Glomerular endothelial cell (primary cell): ENCODE data around the gene DAB2IP. TPM values are rescaled to one million over a fixed set of nuclear protein-coding genes. Genes with fewer than 3 reads are reported as not detected.

Source experiments
- DNase-seq: peaks from one replicate; pipeline ENCODE4 v3.0.0-alpha.2; 2011; ENCODE audit warnings: low read depth, low spot score; ENCODE audit errors: extremely low read depth
- total RNA-seq: library from RNA; depleted of rRNA; stranded (reverse); fragments of >200 nt; gene quantifications from 2 replicates; pipeline ENCODE4 v1.2.3, GENCODE V29; 2015

The DAB2IP gene
- total RNA-seq, 1 donor from 2014 or later = 65.8 TPM

DNA sequence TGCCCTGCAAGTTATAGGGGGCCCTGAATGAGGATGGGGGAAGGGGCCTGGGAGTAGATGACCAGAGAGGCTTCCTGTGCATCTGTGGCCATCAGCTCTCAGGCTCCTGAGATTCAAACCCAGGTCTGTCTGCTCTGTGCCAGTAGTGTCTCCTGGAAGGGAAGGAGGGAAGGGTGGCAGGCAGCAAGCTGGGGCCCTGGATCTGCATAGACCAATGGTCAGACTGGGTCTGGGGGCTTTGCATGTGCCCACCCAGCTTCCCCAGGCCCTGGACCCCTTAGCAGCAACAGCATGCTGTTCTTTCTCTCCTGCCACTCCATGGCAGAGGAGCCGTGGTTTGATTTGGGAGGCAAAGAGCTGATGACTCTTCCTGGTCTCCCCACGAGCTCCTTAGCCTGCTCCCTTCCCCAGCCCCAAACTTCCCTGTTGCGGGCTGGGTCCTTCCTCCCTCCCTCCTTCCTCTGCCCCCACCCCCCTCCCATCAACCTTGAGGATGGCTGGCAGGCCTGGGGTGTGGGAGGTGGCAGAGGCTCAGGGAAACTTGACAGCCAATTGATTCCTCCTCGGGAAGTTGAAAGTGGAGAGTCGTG, 31.6 kb downstream of the DAB2IP start:
- DNase-seq = no peak

DNA sequence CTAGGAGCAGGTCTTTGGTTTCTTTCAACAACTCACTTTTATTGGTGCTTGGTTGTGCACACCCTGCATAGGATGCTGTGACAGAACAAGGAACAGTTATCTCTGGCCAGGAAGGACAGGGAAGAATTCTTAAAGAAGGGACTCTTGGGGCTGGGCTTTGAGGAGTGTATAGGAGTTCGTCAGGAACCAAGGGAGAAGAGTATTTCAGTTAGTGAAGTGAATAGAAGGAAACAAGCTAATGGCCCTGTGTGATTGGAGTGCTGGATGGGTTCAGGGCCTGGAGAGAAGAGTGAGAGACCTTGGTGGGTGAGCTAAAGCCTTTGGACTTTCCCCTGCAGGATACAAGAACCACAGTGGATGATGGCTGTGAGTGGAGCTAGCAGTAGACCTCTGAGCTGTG, 32.2 kb downstream of the DAB2IP start:
- DNase-seq = no peak

DNA sequence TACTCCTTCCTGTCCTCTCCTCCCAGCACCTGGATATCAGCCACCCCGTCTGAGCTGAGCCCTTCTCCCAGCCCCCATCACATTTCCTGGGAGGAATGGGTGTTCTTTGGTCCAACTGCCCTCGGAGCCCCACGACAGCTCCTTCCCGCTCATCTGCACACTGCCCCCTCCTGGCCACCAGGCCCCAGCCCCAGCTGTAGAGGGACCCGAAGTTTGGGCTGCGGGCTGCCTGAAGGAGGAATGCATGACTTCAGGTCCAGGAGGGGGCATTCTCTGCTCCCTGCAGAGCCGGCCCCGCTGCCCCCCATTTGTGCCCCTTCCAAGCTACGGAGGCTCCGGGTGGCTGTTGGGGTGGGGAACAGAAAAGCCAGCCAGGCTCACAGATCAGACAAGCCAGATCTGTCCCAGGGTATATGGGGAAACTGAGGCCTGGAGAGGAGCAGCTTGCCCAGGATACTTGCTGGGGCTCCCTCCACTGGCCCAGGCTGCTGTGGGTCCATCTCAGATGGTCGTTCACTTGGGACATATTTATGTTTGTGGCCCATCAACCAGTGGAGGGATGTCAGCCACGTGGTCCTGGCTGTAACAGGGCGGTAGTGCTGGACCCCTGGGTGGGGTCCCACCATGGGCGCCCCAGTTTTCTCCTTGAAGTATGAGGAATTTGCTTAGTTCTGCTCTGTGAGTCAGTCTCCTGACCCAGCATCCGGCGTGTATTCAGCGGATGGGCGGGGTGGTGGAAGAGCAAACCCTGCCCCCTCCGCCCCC, 33.1 kb downstream of the DAB2IP start:
- no peak for DNase-seq

DNA sequence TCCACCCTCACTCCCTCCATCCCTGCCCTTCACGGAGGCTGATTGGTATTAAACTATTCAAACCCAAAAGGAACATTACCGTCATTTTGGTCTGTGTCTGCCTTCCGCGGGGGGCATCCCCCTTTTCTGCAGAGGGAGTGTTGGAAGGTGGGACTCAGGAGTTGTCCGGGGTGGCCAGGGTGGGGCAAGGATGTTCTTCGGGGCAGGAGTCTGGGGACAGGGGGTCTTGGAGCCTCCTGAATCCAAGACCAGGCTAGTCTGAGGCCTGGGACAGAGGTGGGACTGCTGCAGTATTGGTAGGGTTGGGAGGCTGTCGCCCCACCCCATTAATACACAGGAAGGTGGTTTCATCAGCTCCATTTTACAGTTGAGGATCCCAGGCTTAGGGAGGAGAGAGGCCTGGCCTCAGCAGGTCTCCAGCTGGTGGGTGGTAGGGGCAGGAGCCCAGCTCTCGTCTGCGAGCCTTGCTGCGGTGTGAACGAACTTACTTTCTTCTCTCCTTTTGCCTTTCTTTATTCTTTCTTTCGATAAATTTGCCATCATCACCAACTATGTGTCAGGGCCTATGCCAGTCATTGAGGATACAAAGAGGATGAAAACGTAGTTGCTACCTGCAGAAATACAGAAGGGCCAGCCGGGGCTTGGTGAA, 33.8 kb downstream of the DAB2IP start:
- DNase-seq = no peak

DNA sequence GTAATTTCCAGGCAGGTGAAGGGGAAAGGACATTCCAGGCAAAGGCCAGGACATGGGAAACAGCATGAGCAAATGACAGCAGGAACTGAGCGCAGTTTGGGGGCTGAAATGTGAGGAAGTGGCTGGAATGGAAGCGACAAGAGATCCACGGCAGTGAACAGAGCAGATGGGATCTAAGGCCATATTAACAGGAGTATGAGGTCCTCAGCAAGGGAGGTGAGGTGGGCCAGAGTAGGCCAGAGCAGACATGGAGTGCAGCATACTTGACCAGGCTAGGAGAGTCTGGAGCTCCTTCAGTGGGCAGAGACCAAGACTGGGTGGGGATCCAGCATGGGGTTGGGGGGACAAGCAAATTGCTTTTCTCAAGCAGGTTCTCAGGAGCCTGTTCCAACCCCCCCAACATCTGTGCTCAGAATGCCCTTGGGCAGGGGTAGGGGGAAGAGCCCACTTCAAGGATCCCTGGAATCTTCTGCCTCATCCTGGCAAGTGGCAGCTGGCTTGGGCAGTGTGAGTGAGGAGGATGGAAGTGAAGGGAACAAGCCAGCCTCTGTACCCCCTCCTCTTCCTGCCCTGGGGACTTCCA, 34.5 kb downstream of the DAB2IP start:
- DNase-seq = no peak

DNA sequence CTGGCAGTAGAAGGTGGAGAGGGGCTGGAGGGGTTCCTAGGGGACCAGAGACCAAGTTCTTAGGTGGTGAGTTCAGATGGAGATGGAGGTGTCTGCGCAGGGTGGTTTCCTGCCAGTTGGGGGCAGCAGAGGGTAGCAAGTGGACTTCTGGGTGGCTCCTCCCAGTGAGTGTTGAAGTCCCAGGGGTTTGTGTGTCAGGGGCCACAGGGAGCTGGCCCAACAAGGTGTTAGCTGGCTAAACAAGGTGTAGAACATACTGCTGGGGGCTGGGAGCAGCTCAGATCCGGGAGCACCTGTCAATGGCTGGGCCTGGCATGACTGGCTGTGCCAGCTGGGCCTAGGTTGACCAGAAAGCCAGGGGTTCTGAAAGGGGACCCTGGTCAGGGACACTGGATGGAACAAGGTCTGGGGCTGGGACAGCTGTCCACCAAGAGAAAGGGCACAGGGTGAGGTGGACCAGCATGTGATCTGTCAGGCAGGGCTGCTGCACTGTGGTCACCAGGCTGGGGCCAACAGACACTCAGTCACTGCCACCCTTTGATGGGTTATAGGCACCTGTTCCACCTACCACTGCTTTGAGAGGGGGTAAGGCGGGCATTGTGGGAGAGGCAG, 35.6 kb downstream of the DAB2IP start:
- DNase-seq = no peak

DNA sequence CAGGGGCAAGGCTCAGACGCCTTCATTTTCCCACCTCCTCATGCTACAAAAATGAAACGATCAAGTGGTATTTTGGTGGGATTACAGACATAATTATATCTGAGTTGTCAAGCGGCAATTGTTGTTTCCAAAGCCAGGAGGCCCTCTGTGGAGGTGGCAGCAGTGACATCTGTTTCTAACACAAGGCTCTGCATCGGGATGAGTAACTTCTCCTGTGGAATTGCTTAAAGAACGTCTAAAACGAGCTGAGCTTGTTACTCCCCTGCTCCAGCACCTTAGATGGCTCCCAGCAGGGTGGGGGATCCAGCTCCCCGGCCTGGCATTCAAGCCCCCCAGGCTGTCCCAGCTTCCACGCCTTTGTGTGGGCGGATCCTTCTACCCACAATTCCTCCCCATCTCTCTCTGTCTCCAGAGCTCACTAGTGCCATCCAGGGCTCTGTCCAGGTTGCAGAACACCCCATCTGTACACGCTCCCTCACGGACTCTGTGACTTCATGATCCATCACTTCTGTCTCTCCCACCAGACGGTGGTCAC, 36.8 kb downstream of the DAB2IP start:
- no peak for DNase-seq

DNA sequence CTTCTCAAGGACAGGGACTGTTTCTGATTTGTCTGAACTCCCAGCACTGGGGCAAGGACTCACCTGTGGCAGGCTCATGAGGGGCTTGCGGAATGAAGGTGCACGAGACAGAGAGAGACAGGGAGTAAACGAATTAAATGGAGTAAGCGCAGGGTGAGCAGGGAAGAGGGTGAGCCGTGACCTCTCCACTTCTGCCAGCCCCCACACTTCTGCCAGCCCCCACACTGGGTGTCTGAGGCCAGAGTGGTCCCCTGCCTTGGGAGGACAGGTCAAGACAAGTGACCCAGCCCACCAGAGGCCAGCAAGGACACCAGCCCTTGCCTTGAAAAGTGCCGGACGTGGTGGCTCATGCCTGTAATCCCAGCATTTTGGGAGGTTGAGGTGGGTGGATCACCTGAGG, 37.2 kb downstream of the DAB2IP start:
- no peak for DNase-seq

DNA sequence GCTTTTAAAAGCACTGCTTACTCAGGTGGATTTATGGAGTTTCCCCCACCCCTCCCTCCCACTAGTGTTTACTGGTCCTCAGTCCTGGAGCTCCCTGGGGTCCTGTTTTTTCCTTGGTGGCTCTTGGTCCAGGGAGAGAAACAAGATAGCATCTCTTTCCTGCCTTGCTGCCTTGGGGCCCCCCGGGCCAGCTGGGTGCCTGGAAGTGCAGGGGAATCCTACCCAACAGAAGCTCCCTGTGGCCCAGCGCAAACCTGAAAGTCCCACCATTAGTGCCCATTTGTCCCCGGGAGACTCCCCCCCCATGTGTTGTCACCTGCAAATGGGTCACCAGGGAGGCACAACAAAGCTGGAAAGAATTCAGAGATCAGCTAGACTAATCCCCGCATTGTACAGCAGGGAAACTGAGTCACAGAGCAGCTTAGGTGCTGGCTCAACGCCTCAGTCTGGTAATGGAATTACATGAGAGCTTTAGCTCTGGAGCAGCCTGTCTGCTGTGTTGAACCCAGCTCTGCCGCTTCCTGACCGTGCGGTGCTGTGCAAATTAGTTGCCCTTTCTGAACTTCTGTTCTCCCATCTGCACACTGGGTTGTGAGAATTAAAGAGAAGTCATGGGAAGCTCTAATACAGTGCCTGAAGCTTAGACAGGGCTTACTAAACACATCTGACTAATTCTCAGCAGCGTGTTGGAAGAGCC, 38.2 kb downstream of the DAB2IP start:
- DNase-seq = no peak

DNA sequence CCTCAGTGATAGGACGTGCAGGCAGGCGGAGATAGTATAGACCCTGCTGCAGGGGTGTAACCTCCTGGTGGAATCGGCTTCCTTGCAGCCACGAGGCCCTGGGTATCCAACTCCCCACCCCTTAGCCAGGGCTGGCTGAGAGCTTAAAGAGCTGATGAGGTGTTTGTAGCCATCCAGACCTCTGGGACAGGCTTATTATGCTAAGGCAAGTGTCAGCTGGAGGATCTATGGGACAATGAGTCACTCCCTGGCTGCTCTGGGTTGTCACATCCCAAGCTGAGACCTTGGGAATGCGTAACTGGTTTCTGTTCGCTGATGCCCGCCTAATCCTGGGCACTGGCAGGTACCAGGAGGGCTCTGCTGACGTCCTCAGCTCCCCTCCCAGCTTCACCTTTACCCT, 38.9 kb downstream of the DAB2IP start:
- no peak for DNase-seq

DNA sequence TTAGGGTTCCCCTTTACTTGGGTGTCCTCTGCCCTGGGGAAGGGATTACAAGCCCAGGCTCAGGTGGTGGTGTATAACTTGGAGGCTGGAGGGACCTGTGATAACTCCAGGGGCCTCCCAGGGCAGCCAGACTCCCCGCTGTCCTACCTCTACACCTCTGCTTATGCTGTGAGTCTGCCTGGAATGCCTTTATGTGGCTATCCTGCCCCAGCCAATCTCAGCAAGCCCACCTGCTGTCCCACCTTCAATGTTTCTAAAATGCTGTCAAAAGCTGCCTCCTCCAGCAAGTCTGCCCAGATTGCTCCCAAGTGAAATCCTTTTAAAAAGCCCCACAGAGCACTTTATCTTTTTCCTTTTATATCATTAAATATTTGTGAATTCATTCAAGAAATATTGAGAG, 39.3 kb downstream of the DAB2IP start:
- DNase-seq = no peak

DNA sequence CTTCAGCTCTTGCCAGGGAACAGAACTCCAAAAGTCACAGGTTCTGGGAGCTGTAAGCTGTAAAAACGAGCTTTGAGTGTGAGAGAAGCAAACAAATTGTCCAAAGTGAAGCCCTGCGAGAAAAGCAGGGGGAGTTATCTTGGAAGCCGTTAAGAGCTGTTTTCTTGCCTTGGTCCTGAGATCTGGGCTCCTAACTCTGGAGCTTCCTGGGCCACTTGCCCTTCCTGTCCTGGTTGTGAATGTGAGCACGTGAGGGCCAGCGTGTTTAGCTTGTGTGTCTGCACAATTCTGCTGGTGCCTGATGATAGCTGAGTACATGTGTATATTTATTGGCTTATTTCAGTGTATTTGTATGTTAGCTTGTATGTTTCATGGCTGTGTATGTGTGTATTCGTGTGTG, 40.5 kb downstream of the DAB2IP start:
- DNase-seq = no peak

DNA sequence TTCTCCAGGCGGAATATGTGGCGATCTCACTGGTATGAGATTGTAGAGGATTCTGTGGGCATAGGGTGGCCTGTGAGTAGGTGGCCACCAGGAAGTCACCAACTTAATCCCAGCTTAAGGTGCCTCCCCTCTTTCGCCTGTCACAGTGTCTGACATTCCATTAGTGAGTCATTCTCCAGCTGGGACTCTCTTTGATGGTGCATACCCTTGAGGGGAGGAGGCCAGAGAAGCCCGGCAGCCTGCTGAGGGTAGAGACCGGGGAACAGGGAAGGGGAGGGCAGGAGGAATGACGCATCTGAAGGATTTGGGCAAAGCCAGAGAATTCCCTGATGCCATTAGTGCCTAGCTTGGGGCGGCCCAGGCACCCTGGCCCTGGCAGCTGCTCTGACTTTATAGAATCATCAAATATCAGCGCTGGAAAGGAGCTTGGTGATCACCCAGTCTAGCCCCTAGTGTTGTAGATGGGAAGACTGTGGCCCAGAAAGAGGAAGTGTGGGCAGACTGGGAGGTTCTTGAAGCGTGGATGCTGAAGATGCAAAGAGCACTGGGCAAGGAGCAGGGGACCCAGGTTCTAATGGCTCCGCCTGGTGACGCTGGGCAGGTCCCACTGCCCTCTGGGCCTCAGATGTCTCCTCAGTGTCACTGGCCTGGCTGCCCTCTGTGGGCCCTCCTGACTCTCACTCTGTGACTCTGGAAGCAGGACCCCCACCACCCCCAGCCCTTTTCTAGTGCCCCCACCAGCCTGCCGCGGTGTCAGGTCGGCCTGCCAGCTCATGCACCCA, 41.4 kb downstream of the DAB2IP start:
- no peak for DNase-seq

DNA sequence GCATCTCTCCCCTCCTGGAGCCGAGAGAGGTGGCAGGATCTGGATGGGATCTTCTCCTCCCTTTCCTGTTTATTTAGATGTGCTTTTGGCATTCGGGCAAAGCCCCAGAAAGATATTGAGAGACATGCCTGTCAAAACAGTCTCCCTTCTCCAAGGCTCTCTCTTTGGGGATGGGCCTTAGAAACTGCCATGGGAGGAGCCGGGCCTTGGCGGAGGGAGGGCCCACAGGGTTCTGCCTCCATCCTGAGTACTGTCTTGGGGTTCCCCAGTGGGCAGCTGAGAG, 41.9 kb downstream of the DAB2IP start:
- DNase-seq = no peak

DNA sequence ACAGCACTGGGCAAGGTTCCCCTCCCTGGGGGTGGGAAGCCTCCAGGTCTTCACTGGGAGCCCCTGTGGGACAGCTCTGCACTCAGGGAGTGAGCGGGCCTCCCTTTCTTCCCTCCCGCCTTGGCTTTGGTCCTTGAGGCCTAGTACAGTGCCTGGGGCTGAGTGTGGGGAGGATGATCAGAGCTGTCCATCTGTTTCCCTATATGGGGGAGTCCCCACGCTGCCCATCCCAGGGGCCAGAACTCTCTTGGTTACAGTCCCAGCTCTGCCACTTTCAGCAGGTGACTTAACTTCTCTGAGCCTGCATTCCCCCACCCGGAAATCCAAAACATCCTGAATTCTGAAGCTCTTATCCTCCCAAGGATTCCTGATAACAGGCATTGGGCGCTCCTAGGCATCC, 42.6 kb downstream of the DAB2IP start:
- DNase-seq = no peak

DNA sequence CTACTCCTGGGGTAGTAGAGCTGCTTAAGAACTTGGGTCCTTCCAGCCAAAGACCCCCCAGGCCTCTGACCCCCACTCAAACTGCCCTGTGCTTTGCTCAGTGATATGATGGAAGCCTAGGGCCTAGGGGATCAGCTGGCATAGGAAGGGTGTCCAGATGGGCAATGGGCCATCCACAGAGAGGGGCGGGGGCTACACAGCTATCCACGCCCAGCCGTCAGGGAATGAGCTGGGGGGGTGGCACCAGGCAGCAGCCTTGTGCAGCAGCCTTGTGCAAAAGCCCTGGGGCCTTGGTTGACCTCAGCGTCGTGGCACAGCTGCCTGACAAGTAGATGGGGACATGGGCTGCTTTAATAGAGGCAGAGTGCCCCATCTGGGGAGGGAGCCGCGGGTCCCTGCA, 43.2 kb downstream of the DAB2IP start:
- no peak for DNase-seq

DNA sequence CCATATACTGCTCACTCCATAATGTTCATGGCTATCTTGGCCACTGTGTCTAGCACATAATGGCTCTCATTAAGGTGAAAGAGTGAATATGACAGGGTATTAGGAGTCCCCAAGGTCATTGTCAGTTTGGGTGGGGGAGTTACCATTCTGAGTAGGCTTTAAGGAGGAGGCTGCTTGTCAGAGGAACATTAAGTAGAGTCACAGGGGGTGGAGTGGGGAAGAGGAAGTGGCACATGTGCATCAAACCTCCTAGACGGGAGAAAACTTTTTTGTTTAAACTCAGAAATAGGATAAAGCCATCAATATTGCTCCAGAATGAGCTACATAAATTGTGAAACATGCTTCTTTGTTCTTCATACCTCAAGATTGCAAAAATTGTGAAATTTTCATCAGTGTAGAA, 45.5 kb downstream of the DAB2IP start:
- no peak for DNase-seq

DNA sequence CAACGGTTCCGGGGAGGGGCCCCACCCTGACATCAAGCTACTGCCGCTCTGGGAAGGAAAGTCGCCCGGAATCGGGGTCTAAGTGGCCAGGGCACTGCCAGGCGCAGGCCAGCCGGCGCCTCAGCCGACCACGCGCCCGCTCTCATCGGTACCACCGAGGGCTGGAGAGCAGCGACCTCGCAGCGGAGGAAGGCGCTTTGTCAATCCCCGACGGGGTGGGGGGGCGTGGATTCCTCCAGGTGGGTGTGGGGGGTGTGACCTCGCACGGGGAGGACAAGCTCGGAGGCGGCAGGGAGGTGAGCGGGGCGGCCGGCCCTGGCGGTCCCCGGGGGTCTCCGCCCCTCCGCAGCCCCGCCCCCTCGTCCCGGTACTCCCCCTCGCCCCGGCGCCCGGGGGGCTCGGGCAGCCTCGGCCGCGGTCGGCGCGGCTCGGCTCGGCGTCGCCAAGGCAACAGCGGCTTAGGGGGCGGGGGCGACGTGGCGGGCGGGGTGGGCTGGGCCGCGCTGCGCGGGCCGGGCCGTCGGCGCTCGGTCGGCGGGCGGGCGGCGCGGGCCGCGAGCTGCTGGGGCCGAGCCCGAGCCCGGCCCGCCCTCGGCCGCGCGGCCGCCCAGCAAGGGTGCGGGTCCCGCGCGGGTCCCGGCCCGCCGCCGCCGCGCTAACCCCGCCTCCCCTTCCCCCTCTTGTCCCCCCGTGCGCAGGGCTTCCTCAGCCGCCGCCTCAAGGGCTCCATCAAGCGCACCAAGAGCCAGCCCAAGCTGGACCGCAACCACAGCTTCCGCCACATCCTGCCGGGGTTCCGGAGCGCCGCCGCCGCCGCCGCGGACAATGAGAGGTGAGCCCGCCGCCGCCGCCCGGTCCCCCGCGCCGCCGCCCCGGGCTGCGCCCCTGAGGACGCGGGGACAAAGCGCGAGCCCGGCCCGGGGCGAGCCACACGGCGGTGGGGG, 47.5 kb downstream of the DAB2IP start:
- no peak for DNase-seq

DNA sequence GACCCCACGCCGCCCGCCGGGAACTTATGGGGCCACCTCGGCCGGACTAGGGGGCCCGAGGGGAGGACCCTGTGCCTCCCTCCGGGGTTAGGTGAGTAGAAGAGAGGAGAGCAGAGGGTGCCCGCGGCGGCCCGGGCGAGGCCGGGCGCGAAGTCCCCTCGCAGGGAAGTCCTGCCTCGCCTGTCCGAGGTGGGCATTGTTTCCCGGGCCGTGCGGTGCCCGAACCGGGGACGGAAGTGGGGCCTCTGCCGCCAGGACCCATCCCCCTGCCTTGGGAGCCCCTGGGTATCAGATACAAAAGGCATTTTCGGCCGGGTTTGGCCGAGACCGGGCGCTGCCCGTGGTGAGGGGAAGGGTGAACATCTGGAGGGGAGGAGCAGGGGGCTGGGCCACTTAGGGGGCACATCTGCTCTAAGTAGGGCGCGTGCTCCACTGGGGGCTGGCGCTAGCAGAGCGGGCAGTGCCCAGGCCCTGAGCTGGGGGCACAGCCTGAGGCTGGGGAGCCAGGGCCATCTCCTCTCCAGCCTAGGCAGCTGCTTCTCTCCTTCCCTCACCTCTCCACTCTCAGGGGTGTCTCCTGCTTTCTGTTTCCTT, 48.2 kb downstream of the DAB2IP start:
- no peak for DNase-seq
